Sigmoid colon (tissue), 7 donors: Measurements from ENCODE around the gene MAP3K7CL. TPM values are rescaled to one million over a fixed set of nuclear protein-coding genes. Genes with fewer than 3 reads are reported as not detected.

ENCODE experiments used
- DNase-seq: peaks from one replicate; pipeline ENCODE4 v3.0.0-alpha.2; 2019
- H3K27ac ChIP-seq, 4 donors: fragments of 200-600 bp; sonication (generic); one replicate each; pipeline ENCODE4 v1.5.1; 2016 to 2019; ENCODE audit warnings: mild to moderate bottlenecking in 1 of 4
- H3K27me3 ChIP-seq, 3 donors: fragments of 200-600 bp; sonication (generic); one replicate each; pipeline ENCODE4 v1.5.1; 2019; ENCODE audit warnings: mild to moderate bottlenecking in 1 of 3
- H3K36me3 ChIP-seq, 4 donors: fragments of 200-600 bp; sonication (generic); one replicate each; pipeline ENCODE4 v1.5.1; 2016 to 2019
- H3K4me1 ChIP-seq, 4 donors: fragments of 200-600 bp; sonication (generic); one replicate each; pipeline ENCODE4 v1.5.1; 2017 to 2019
- H3K4me3 ChIP-seq, 4 donors: fragments of 200-600 bp; sonication (generic); one replicate each; pipeline ENCODE4 v1.5.1; 2017 to 2019; ENCODE audit warnings: mild to moderate bottlenecking in 2 of 4, moderate library complexity in 1 of 4
- H3K9me3 ChIP-seq, 4 donors: fragments of 200-600 bp in 3 of 4; sonication (generic) in 3 of 4; one replicate each; pipeline versions ENCODE4 v1.5.1 to v1.6.1; 2013 to 2019
- CTCF ChIP-seq, 4 experiments: fragments of 450-650 bp in 3 of 4; fragments of 200-600 bp in 1 of 4; IDR thresholded peaks; one replicate each; pipeline ENCODE4 v1.5.1; 2016 to 2019; ENCODE audit warnings: antibody characterized with exemption in 4 of 4, mild to moderate bottlenecking in 3 of 4, moderate library complexity in 2 of 4
- EP300 ChIP-seq, 4 donors: sonication (generic); formaldehyde crosslinking; IDR thresholded peaks; one replicate each; pipeline ENCODE4 v1.6.1; 2017; ENCODE audit warnings: antibody characterized with exemption in 4 of 4
- POLR2A ChIP-seq, 2 donors: fragments of 450-650 bp; IDR thresholded peaks; one replicate each; pipeline ENCODE4 v1.6.1; 2016; ENCODE audit warnings: antibody characterized with exemption in 2 of 2, mild to moderate bottlenecking in 2 of 2, moderate library complexity in 2 of 2
- POLR2AphosphoS5 ChIP-seq, 4 donors: sonication (generic); formaldehyde crosslinking; IDR thresholded peaks; one replicate each; pipeline ENCODE4 v1.6.1; 2017; ENCODE audit warnings: antibody characterized with exemption in 4 of 4
- WGBS, 2 donors: extraction: QIAGEN DNeasy Blood & Tissue Kit; methylation state at CpG; one replicate each; pipeline ENCODE4 v1.1.7; 2013; 5-methylcytosine and 5-hydroxymethylcytosine counted together
- intact Hi-C: fragments of 100-400 bp; cut with DNase I; formaldehyde crosslinking; loops from one replicate; pipeline ENCODE4 v1.15.1; 2023
- polyA plus RNA-seq, 3 donors: library from polyadenylated mRNA; stranded (reverse); fragments of 200-250 nt; gene quantifications; one replicate each; pipeline ENCODE4 v1.2.3, GENCODE V29; 2013
- total RNA-seq, 4 donors: library from RNA; depleted of rRNA; stranded (reverse); fragments of >200 nt; gene quantifications; one replicate each; pipeline ENCODE4 v1.1.0, GENCODE V29; 2016
- donor health status: healthy with polysubstance abuse.
- donor health status: Bipolar disorder and iron deficiency.
- donor health status: healthy.

Gene MAP3K7CL
- total and polyA plus RNA-seq, 7 donors: 2.3 to 12.2 (median 4.6) TPM

DNA sequence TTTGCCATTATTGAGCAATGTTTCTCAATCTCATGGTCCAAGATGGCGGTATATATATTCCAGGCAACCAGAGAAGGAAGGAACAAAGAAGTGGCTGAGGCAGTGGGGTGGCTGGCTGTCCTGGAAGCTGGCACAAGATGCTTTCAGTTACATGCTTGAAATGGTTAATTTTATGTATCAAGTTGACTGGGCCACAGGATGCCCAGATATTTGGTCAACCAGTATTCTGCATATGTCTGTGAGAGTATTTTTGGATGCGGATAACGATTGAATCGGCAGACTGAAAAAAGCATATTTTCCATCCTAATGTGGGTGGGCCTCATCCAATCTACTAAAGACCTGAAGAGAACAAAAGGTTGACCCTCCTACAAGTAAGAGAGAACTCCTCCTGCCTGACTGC is 55.2 kb downstream of the MAP3K7CL start:
- Histone ChIP-seq H3K27me3 (no peaks in the 10 kb centered on the region), H3K4me1 (peaks cover 0 to 37% (median 27%) of the 10 kb centered on the region in 4 donors), H3K9me3 (no peaks in the 10 kb centered on the region), H3K36me3 (no peaks in the 10 kb centered on the region), H3K27ac (no peak overlapping the region), H3K4me3 (no peak overlapping the region)
- intact Hi-C loops: loop anchor here (10.0 kb wide), 1 partner anchor 49 kb away; no protein-coding TSS in a partner anchor
- 96 to 98% methylated on average over 4 of the region's 4 CpGs for WGBS, 2 donors
- DNase-seq: no peak
- no peak for TF ChIP-seq POLR2A (IDR thresholded peaks at IDR 0.05)
- no peak for TF ChIP-seq POLR2AphosphoS5 (IDR thresholded peaks at IDR 0.05)
- no peak for TF ChIP-seq CTCF (IDR thresholded peaks at IDR 0.05)
- TF ChIP-seq EP300 (IDR thresholded peaks at IDR 0.05): no peak

- Histone ChIP-seq H3K4me1 (peaks cover 0 to 36% (median 27%) of the 10 kb centered on the region in 4 donors), H3K4me3 (no peak overlapping the region), H3K27me3 (no peaks in the 10 kb centered on the region), H3K36me3 (no peaks in the 10 kb centered on the region), H3K9me3 (no peaks in the 10 kb centered on the region), H3K27ac (no peak overlapping the region)
- intact Hi-C loops: loop anchor here (10.0 kb wide), 1 partner anchor 49 kb away; no protein-coding TSS in a partner anchor
- TF ChIP-seq POLR2A (IDR thresholded peaks at IDR 0.05): no peak
- no peak for TF ChIP-seq CTCF (IDR thresholded peaks at IDR 0.05)
- TF ChIP-seq POLR2AphosphoS5 (IDR thresholded peaks at IDR 0.05): no peak
- no peak for TF ChIP-seq EP300 (IDR thresholded peaks at IDR 0.05)
- no peak for DNase-seq
Measured at GRCh38 chr21:29186246-29186645, 55.8 kb downstream of the MAP3K7CL start.

DNA sequence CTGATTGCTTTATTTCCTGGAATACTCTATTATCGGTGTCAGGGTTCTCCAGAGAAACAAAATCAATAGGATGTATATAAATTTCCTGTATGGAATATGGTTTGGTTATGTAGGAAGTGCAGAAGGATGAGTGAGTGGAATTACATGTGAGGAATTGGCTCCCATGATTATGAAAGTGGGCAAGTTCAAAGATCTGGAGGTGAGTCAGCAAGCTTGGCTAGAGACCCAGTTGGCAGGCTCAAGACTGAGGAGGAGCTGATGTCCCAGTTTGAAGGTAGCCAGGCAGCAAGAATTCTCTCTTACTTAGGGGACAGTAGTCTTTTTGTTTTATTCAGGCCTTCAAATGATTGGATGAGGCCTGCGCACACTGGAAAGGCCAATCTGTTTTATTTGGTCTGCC is 57.5 kb downstream of the MAP3K7CL start:
- WGBS, 2 donors: 87 to 93% methylated on average over 2 of the region's 2 CpGs
- Histone ChIP-seq H3K27ac (peak overlapping the region in 3 of 4 donors; percentile 21 to 66 (median 61)), H3K36me3 (no peaks in the 10 kb centered on the region), H3K27me3 (no peaks in the 10 kb centered on the region), H3K4me3 (no peak overlapping the region), H3K9me3 (no peaks in the 10 kb centered on the region), H3K4me1 (peaks cover 0 to 21% (median 13%) of the 10 kb centered on the region in 4 donors)
- intact Hi-C loops: loop anchor here (10.0 kb wide), 1 partner anchor 47 kb away; no protein-coding TSS in a partner anchor
- TF ChIP-seq CTCF (IDR thresholded peaks at IDR 0.05) (no peak), EP300 (IDR thresholded peaks at IDR 0.05) (peak in 1 of 4 donors; percentile 7), POLR2AphosphoS5 (IDR thresholded peaks at IDR 0.05) (peak in 3 of 4 donors; percentile 57 to 63 (median 61))
- peak; percentile 86 for DNase-seq

GRCh38 chr21:29189353-29189752 is 58.9 kb downstream of the MAP3K7CL start:
- 95 to 96% methylated on average over 2 of the region's 2 CpGs for WGBS, 2 donors
- Histone ChIP-seq H3K9me3 (no peaks in the 10 kb centered on the region), H3K36me3 (no peaks in the 10 kb centered on the region), H3K4me3 (no peak overlapping the region), H3K4me1 (peaks cover 0 to 28% (median 13%) of the 10 kb centered on the region in 4 donors), H3K27me3 (no peaks in the 10 kb centered on the region), H3K27ac (no peak overlapping the region)
- no peak for TF ChIP-seq POLR2AphosphoS5 (IDR thresholded peaks at IDR 0.05)
- no peak for TF ChIP-seq POLR2A (IDR thresholded peaks at IDR 0.05)
- TF ChIP-seq CTCF (IDR thresholded peaks at IDR 0.05): no peak
- TF ChIP-seq EP300 (IDR thresholded peaks at IDR 0.05): no peak
- DNase-seq: no peak
- intact Hi-C loops: loop anchor here (10.0 kb wide), 1 partner anchor 45 kb away; no protein-coding TSS in a partner anchor

DNA sequence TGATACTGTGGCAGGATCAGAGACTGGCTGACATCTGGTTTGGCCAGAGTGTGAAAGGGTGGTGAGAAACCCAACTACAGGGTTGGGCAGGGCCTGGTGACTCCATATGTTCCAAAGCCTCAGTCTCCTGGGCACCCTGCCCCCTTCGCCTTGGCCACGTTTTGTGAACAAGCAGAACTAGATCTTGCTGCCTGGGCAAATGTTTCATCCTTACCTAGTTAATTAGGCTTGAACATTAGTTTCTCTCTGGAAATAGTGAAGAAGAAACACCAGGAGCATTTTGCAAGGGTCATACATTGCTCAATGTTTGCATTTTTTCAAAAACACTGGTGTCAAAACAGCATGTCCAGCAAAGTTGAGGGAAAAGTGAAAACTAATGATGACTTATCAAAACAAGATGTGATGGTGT is 60.5 kb downstream of the MAP3K7CL start:
- H3K4me1 ChIP-seq: peaks cover 0 to 31% (median 23%) of the 10 kb centered on the region in 4 donors
- DNase-seq: no peak
- no peaks in the 10 kb centered on the region for H3K9me3 ChIP-seq
- H3K36me3 ChIP-seq: no peaks in the 10 kb centered on the region
- no peak overlapping the region for H3K4me3 ChIP-seq
- intact Hi-C loops: no loop called here
- no peaks in the 10 kb centered on the region for H3K27me3 ChIP-seq
- TF ChIP-seq CTCF (IDR thresholded peaks at IDR 0.05) (no peak), POLR2AphosphoS5 (IDR thresholded peaks at IDR 0.05) (no peak), POLR2A (IDR thresholded peaks at IDR 0.05) (no peak), EP300 (IDR thresholded peaks at IDR 0.05) (no peak)
- WGBS, 2 donors: 69 to 87% methylated on average over 2 of the region's 2 CpGs
- H3K27ac ChIP-seq: no peak overlapping the region
